K562 (cell line): Measurements from ENCODE around the gene LTBP1. TPM values are rescaled to one million over a fixed set of nuclear protein-coding genes. Genes with fewer than 3 reads are reported as not detected.
A peak's percentile ranks its signal among the peaks of the same experiment; 100 is the strongest.

ENCODE experiments used
- ADNP ChIP-seq: fragments of 200-800 bp; sonication (Bioruptor generic); IDR thresholded peaks from 2 replicates; pipeline ENCODE4 v1.6.1; 2016; ENCODE audit warnings: missing genetic modification characterization, missing compliant biosample characterization
- CCAR2 ChIP-seq: fragments of 200-400 bp; formaldehyde crosslinking; IDR thresholded peaks from 2 replicates; pipeline ENCODE4 v1.6.1; 2017; ENCODE audit warnings: mild to moderate bottlenecking, low read depth, low read length
- CHCHD3 ChIP-seq: fragments of 250-450 bp; sonication (Bioruptor Pico); IDR thresholded peaks from 2 replicates; pipeline ENCODE4 v2.1.2; 2022; ENCODE audit warnings: mild to moderate bottlenecking
- DMBX1 ChIP-seq: fragments of 250-450 bp; sonication (Bioruptor Pico); IDR thresholded peaks from 2 replicates; pipeline ENCODE4 v1.8.0; 2022; ENCODE audit warnings: inconsistent platforms, mild to moderate bottlenecking, moderate library complexity, borderline replicate concordance
- FOXP1 ChIP-seq: sonication (generic); formaldehyde crosslinking; IDR thresholded peaks from 2 replicates; pipeline ENCODE4 v1.8.0; 2022; ENCODE audit warnings: mild to moderate bottlenecking, missing genetic modification reagents
- GTF2F1 ChIP-seq: IDR thresholded peaks from 2 replicates; pipeline ENCODE4 v1.6.1; 2011; ENCODE audit warnings: low read depth, low read length, improper control_type of control experiment
- HLTF ChIP-seq: fragments of 450-650 bp; IDR thresholded peaks from 2 replicates; pipeline ENCODE4 v1.6.1; 2016
- SIN3B ChIP-seq: fragments of 450-650 bp; IDR thresholded peaks from 2 replicates; pipeline ENCODE4 v1.6.1; 2017; ENCODE audit warnings: low read depth, mild to moderate bottlenecking, moderate library complexity
- ZFX ChIP-seq: sonication (generic); formaldehyde crosslinking; IDR thresholded peaks from 2 replicates; pipeline ENCODE4 v1.8.0; 2022; ENCODE audit warnings: mild to moderate bottlenecking, missing genetic modification reagents, moderate library complexity
- ZNF586 ChIP-seq: fragments of 450-650 bp; formaldehyde crosslinking; conservative IDR thresholded peaks from 2 replicates; pipeline ENCODE4 v1.4.0; 2020; ENCODE audit warnings: mild to moderate bottlenecking, moderate library complexity
- polyA plus RNA-seq, 8 experiments: library from polyadenylated mRNA; depleted of rRNA in 4 of 8; stranded (reverse) in 5 of 8; unstranded in 3 of 8; fragments of >200 nt; fragmentation: Nextera tagmentation in 2 of 8; fragmentation: Illumina TruSeq in 1 of 8; extraction: Ambion mirVana in 2 of 8; extraction: Trizol in 1 of 8; gene quantifications; 2 replicates each; pipeline versions ENCODE4 v1.2.1 to v1.2.3, GENCODE V29; 2011 to 2014; ENCODE audit warnings: inconsistent platforms in 1 of 8, missing spikeins in 1 of 8
- total RNA-seq, 7 experiments: library from RNA; depleted of rRNA in 6 of 7; stranded (reverse); fragments of >200 nt in 6 of 7; fragmentation: Illumina TruSeq in 2 of 7; extraction: Trizol in 2 of 7; gene quantifications; 2 replicates each; pipeline versions ENCODE4 v1.2.1 to v1.2.3, GENCODE V29; 2011 to 2021; ENCODE audit warnings: low replicate concordance in 1 of 7
- TF ChIP-seq, protein P1 (sequence below): fragments of 200-600 bp; sonication (generic); IDR thresholded peaks from one replicate; pipeline ENCODE4 v1.6.1; 2012; ENCODE audit warnings: mild to moderate bottlenecking, low read depth, low read length, inconsistent platforms
- TF ChIP-seq, protein P2 (sequence below): fragments of 250-450 bp; sonication (Bioruptor Pico); IDR thresholded peaks from 2 replicates; pipeline ENCODE4 v1.8.0; 2022; ENCODE audit warnings: inconsistent platforms, mild to moderate bottlenecking, moderate library complexity, borderline replicate concordance
- TF ChIP-seq, protein P3 (sequence below), 3 experiments: fragments of 200-800 bp in 1 of 3; fragments of 250-450 bp in 1 of 3; fragments of 450-650 bp in 1 of 3; sonication (Bioruptor Pico) in 1 of 3; sonication (Bioruptor generic) in 1 of 3; formaldehyde crosslinking in 1 of 3; IDR thresholded peaks; 2 replicates each; pipeline versions ENCODE4 v1.6.1 to v1.8.0; 2016 to 2022; ENCODE audit warnings: mild to moderate bottlenecking in 2 of 3, missing genetic modification characterization in 2 of 3, missing compliant biosample characterization in 1 of 3, moderate library complexity in 1 of 3

The LTBP1 gene
- total and polyA plus RNA-seq, 9 of the 15 experiments (the other 6 are each of a cell fraction or from before 2014, with no cell fraction given): 3.6 to 16.4 (median 8.5) TPM

DNA sequence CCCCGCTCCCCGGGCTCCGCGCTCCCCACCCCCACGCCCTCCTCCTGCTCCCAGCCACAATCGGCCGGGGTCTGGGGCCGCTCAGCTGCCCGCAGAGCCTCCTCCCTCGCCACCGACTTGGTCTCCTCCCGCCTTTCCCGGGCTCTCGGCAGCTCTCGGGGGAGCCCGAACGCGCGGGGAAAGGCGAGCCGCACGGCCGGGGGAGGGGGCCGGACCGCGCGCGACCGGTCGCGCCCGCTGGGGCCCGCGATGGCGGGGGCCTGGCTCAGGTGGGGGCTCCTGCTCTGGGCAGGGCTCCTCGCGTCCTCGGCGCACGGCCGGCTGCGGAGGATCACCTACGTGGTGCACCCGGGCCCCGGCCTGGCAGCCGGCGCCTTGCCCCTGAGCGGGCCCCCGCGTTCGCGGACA, 327 bp downstream of the LTBP1 start (continued):
- TF ChIP-seq, protein P1, sequence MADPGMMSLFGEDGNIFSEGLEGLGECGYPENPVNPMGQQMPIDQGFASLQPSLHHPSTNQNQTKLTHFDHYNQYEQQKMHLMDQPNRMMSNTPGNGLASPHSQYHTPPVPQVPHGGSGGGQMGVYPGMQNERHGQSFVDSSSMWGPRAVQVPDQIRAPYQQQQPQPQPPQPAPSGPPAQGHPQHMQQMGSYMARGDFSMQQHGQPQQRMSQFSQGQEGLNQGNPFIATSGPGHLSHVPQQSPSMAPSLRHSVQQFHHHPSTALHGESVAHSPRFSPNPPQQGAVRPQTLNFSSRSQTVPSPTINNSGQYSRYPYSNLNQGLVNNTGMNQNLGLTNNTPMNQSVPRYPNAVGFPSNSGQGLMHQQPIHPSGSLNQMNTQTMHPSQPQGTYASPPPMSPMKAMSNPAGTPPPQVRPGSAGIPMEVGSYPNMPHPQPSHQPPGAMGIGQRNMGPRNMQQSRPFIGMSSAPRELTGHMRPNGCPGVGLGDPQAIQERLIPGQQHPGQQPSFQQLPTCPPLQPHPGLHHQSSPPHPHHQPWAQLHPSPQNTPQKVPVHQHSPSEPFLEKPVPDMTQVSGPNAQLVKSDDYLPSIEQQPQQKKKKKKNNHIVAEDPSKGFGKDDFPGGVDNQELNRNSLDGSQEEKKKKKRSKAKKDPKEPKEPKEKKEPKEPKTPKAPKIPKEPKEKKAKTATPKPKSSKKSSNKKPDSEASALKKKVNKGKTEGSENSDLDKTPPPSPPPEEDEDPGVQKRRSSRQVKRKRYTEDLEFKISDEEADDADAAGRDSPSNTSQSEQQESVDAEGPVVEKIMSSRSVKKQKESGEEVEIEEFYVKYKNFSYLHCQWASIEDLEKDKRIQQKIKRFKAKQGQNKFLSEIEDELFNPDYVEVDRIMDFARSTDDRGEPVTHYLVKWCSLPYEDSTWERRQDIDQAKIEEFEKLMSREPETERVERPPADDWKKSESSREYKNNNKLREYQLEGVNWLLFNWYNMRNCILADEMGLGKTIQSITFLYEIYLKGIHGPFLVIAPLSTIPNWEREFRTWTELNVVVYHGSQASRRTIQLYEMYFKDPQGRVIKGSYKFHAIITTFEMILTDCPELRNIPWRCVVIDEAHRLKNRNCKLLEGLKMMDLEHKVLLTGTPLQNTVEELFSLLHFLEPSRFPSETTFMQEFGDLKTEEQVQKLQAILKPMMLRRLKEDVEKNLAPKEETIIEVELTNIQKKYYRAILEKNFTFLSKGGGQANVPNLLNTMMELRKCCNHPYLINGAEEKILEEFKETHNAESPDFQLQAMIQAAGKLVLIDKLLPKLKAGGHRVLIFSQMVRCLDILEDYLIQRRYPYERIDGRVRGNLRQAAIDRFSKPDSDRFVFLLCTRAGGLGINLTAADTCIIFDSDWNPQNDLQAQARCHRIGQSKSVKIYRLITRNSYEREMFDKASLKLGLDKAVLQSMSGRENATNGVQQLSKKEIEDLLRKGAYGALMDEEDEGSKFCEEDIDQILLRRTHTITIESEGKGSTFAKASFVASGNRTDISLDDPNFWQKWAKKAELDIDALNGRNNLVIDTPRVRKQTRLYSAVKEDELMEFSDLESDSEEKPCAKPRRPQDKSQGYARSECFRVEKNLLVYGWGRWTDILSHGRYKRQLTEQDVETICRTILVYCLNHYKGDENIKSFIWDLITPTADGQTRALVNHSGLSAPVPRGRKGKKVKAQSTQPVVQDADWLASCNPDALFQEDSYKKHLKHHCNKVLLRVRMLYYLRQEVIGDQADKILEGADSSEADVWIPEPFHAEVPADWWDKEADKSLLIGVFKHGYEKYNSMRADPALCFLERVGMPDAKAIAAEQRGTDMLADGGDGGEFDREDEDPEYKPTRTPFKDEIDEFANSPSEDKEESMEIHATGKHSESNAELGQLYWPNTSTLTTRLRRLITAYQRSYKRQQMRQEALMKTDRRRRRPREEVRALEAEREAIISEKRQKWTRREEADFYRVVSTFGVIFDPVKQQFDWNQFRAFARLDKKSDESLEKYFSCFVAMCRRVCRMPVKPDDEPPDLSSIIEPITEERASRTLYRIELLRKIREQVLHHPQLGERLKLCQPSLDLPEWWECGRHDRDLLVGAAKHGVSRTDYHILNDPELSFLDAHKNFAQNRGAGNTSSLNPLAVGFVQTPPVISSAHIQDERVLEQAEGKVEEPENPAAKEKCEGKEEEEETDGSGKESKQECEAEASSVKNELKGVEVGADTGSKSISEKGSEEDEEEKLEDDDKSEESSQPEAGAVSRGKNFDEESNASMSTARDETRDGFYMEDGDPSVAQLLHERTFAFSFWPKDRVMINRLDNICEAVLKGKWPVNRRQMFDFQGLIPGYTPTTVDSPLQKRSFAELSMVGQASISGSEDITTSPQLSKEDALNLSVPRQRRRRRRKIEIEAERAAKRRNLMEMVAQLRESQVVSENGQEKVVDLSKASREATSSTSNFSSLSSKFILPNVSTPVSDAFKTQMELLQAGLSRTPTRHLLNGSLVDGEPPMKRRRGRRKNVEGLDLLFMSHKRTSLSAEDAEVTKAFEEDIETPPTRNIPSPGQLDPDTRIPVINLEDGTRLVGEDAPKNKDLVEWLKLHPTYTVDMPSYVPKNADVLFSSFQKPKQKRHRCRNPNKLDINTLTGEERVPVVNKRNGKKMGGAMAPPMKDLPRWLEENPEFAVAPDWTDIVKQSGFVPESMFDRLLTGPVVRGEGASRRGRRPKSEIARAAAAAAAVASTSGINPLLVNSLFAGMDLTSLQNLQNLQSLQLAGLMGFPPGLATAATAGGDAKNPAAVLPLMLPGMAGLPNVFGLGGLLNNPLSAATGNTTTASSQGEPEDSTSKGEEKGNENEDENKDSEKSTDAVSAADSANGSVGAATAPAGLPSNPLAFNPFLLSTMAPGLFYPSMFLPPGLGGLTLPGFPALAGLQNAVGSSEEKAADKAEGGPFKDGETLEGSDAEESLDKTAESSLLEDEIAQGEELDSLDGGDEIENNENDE: no peak
- no peak for TF ChIP-seq ZNF586 (CRISPR knock-in tag)
- no peak for TF ChIP-seq DMBX1 (CRISPR knock-in tag)
- no peak for TF ChIP-seq FOXP1
- TF ChIP-seq GTF2F1: no peak
- no peak for TF ChIP-seq ADNP (tag)
- no peak for TF ChIP-seq CHCHD3 (CRISPR knock-in tag)
- no peak for TF ChIP-seq SIN3B
- TF ChIP-seq ZFX (CRISPR knock-in tag): peak; percentile 64
- TF ChIP-seq CCAR2: no peak
- TF ChIP-seq, protein P2, sequence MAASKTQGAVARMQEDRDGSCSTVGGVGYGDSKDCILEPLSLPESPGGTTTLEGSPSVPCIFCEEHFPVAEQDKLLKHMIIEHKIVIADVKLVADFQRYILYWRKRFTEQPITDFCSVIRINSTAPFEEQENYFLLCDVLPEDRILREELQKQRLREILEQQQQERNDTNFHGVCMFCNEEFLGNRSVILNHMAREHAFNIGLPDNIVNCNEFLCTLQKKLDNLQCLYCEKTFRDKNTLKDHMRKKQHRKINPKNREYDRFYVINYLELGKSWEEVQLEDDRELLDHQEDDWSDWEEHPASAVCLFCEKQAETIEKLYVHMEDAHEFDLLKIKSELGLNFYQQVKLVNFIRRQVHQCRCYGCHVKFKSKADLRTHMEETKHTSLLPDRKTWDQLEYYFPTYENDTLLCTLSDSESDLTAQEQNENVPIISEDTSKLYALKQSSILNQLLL (CRISPR knock-in tag): no peak
- TF ChIP-seq HLTF: no peak
- TF ChIP-seq, protein P3, sequence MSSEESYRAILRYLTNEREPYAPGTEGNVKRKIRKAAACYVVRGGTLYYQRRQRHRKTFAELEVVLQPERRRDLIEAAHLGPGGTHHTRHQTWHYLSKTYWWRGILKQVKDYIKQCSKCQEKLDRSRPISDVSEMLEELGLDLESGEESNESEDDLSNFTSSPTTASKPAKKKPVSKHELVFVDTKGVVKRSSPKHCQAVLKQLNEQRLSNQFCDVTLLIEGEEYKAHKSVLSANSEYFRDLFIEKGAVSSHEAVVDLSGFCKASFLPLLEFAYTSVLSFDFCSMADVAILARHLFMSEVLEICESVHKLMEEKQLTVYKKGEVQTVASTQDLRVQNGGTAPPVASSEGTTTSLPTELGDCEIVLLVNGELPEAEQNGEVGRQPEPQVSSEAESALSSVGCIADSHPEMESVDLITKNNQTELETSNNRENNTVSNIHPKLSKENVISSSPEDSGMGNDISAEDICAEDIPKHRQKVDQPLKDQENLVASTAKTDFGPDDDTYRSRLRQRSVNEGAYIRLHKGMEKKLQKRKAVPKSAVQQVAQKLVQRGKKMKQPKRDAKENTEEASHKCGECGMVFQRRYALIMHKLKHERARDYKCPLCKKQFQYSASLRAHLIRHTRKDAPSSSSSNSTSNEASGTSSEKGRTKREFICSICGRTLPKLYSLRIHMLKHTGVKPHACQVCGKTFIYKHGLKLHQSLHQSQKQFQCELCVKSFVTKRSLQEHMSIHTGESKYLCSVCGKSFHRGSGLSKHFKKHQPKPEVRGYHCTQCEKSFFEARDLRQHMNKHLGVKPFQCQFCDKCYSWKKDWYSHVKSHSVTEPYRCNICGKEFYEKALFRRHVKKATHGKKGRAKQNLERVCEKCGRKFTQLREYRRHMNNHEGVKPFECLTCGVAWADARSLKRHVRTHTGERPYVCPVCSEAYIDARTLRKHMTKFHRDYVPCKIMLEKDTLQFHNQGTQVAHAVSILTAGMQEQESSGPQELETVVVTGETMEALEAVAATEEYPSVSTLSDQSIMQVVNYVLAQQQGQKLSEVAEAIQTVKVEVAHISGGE (CRISPR knock-in tag; IDR thresholded peaks at IDR 0.05): no peak
